ENCODE results near the gene BBS9. TPM values are rescaled to one million over a fixed set of nuclear protein-coding genes. Genes with fewer than 3 reads are reported as not detected.

BBS9 gene
- polyA plus RNA-seq, 1 donor from 2014 or later: 9.8 TPM

- Histone ChIP-seq H2AFZ (ENCODE audit: low read depth, low read length) (no peak overlapping the region), H3K9ac (ENCODE audit: low read length) (no peak overlapping the region), H3K9me3 (ENCODE audit: low read length) (no peaks in the 10 kb centered on the region), H3F3A (ENCODE audit: insufficient read depth, low read length, poor library complexity, severe bottlenecking) (no peaks in the 10 kb centered on the region), H3K4me2 (ENCODE audit: low read length) (no peak overlapping the region), H3K27ac (ENCODE audit: low read length) (no peak overlapping the region), H3K9me2 (ENCODE audit: insufficient read depth, low read length) (no peaks in the 10 kb centered on the region), H3K79me2 (replicated peaks; ENCODE audit: insufficient read depth, low read length) (no peaks in the 10 kb centered on the region), H3K27me3 (ENCODE audit: insufficient read depth, low read depth, low read length) (no peaks in the 10 kb centered on the region), H4K20me1 (ENCODE audit: insufficient read depth) (no peaks in the 10 kb centered on the region), H3K4me3 (ENCODE audit: low read length) (no peak overlapping the region), H3K36me3 (ENCODE audit: insufficient read depth, low read length) (no peaks in the 10 kb centered on the region)
- TF ChIP-seq SMC3 (conservative IDR thresholded peaks at IDR 0.05; ENCODE audit: poor library complexity): no peak
- TF ChIP-seq RAD21 (conservative IDR thresholded peaks at IDR 0.05): no peak
- no peak for TF ChIP-seq EP300 (conservative IDR thresholded peaks at IDR 0.05; ENCODE audit: poor library complexity, severe bottlenecking)
- no peak for TF ChIP-seq REST (IDR thresholded peaks at IDR 0.05; ENCODE audit: borderline replicate concordance)
- TF ChIP-seq MXI1 (conservative IDR thresholded peaks at IDR 0.05; ENCODE audit: poor library complexity, severe bottlenecking): no peak
- no peak for TF ChIP-seq EZH2 (IDR thresholded peaks at IDR 0.05; ENCODE audit: borderline replicate concordance, insufficient read depth, low read length, poor library complexity, severe bottlenecking)
- TF ChIP-seq CTCF (IDR thresholded peaks at IDR 0.05; ENCODE audit: poor library complexity, severe bottlenecking): no peak
- no peak for TF ChIP-seq TAF1 (IDR thresholded peaks at IDR 0.05; ENCODE audit: low read depth)
- TF ChIP-seq POLR2AphosphoS5 (IDR thresholded peaks at IDR 0.05): no peak
These were observed 449.7 kb downstream of the BBS9 start for GRCh38 chr7:33578881-33579672.

- no peaks in the 10 kb centered on the region for H4K20me1 ChIP-seq (ENCODE audit: insufficient read depth)
These were observed 450.3 kb downstream of the BBS9 start for GRCh38 chr7:33579673-33579960.

More at GRCh38 chr7:33579673-33579960, 450.3 kb downstream of the BBS9 start:
- Histone ChIP-seq H3K79me2 (replicated peaks; ENCODE audit: insufficient read depth, low read length) (no peaks in the 10 kb centered on the region), H3K4me2 (ENCODE audit: low read length) (no peak overlapping the region), H3K9ac (ENCODE audit: low read length) (no peak overlapping the region), H3F3A (ENCODE audit: insufficient read depth, low read length, poor library complexity, severe bottlenecking) (no peaks in the 10 kb centered on the region), H3K27me3 (ENCODE audit: insufficient read depth, low read depth, low read length) (no peaks in the 10 kb centered on the region), H3K4me3 (ENCODE audit: low read length) (no peak overlapping the region), H3K27ac (ENCODE audit: low read length) (no peak overlapping the region), H2AFZ (ENCODE audit: low read depth, low read length) (no peak overlapping the region), H3K36me3 (ENCODE audit: insufficient read depth, low read length) (no peaks in the 10 kb centered on the region), H3K9me2 (ENCODE audit: insufficient read depth, low read length) (no peaks in the 10 kb centered on the region), H3K9me3 (ENCODE audit: low read length) (no peaks in the 10 kb centered on the region)
- no peak for TF ChIP-seq REST (IDR thresholded peaks at IDR 0.05; ENCODE audit: borderline replicate concordance)
- no peak for TF ChIP-seq RAD21 (conservative IDR thresholded peaks at IDR 0.05)
- no peak for TF ChIP-seq EZH2 (IDR thresholded peaks at IDR 0.05; ENCODE audit: borderline replicate concordance, insufficient read depth, low read length, poor library complexity, severe bottlenecking)
- no peak for TF ChIP-seq TAF1 (IDR thresholded peaks at IDR 0.05; ENCODE audit: low read depth)
- TF ChIP-seq CTCF (IDR thresholded peaks at IDR 0.05; ENCODE audit: poor library complexity, severe bottlenecking): no peak
- TF ChIP-seq EP300 (conservative IDR thresholded peaks at IDR 0.05; ENCODE audit: poor library complexity, severe bottlenecking): no peak
- no peak for TF ChIP-seq POLR2AphosphoS5 (IDR thresholded peaks at IDR 0.05)
- TF ChIP-seq MXI1 (conservative IDR thresholded peaks at IDR 0.05; ENCODE audit: poor library complexity, severe bottlenecking): no peak
- TF ChIP-seq SMC3 (conservative IDR thresholded peaks at IDR 0.05; ENCODE audit: poor library complexity): no peak

Data from neural cell (in vitro differentiated cells).